Ovary (tissue), 9 donors: Measurements from ENCODE around the gene TCF7. TPM values are rescaled to one million over a fixed set of nuclear protein-coding genes. Genes with fewer than 3 reads are reported as not detected.

Source experiments
- DNase-seq, 5 donors: peaks; one replicate each; pipeline ENCODE4 v3.0.0-alpha.2; 2019 to 2020
- H3K27ac ChIP-seq, 2 donors: fragments of 200-600 bp; one replicate each; pipeline versions ENCODE4 v1.5.1 to v1.8.0; 2019 to 2022
- H3K27me3 ChIP-seq: fragments of 200-600 bp; one replicate; pipeline ENCODE4 v1.8.0; 2022
- H3K36me3 ChIP-seq: fragments of 200-600 bp; sonication (generic); one replicate; pipeline ENCODE4 v1.5.1; 2019
- H3K4me1 ChIP-seq: one replicate; pipeline ENCODE4 v1.8.1; 2013; ENCODE audit warnings: mild to moderate bottlenecking, moderate library complexity; ENCODE audit not compliant: insufficient read depth
- H3K4me3 ChIP-seq: fragments of 200-600 bp; sonication (generic); one replicate; pipeline ENCODE4 v1.5.1; 2017
- H3K9me3 ChIP-seq, 2 donors: fragments of 200-600 bp in 1 of 2; sonication (generic) in 1 of 2; one replicate each; pipeline versions ENCODE4 v1.5.1 to v1.8.1; 2013 to 2019; ENCODE audit warnings: mild to moderate bottlenecking in 1 of 2, moderate library complexity in 1 of 2
- CTCF ChIP-seq, 3 donors: fragments of 450-650 bp in 2 of 3; fragments of 200-600 bp in 1 of 3; IDR thresholded peaks; one replicate each; pipeline versions ENCODE4 v1.5.1 to v1.8.0; 2016 to 2022; ENCODE audit warnings: antibody characterized with exemption in 3 of 3, mild to moderate bottlenecking in 1 of 3
- EP300 ChIP-seq: sonication (generic); formaldehyde crosslinking; IDR thresholded peaks from one replicate; pipeline ENCODE4 v1.6.1; 2017; ENCODE audit warnings: antibody characterized with exemption
- POLR2A ChIP-seq: fragments of 450-650 bp; IDR thresholded peaks from one replicate; pipeline ENCODE4 v1.6.1; 2017; ENCODE audit warnings: antibody characterized with exemption, mild to moderate bottlenecking, moderate library complexity
- WGBS, 3 donors: extraction: QIAGEN DNeasy Blood & Tissue Kit in 1 of 3; methylation state at CpG; one replicate each; pipeline versions ENCODE4 v1.1.5 to v1.1.7; 2013 to 2017; 5-methylcytosine and 5-hydroxymethylcytosine counted together
- intact Hi-C, 4 donors: fragments of 100-400 bp; cut with DNase I; formaldehyde crosslinking; loops; one replicate each; pipeline versions ENCODE4 v1.11.0 to v1.15.1; 2022 to 2023
- polyA plus RNA-seq, 2 donors: library from polyadenylated mRNA; stranded (reverse); fragments of 200-250 nt in 1 of 2; fragments of 350-450 nt in 1 of 2; fragmentation: Illumina TruSeq in 1 of 2; extraction: RNeasy Lipid Tissue Mini Kit (QIAGEN cat#74804) in 1 of 2; gene quantifications; one replicate each; pipeline ENCODE4 v1.2.3, GENCODE V29; 2013 to 2014
- total RNA-seq, 7 donors: library from RNA; depleted of rRNA in 2 of 7; stranded (reverse); fragments of >200 nt in 2 of 7; fragmentation: NEBNext Ultra II Directional in 3 of 7; extraction: Animal tissue kit (Norgen Biotek cat#: 25700) in 3 of 7; gene quantifications; one replicate each; pipeline versions ENCODE4 v1.1.0 to v1.2.4, GENCODE V29; 2016 to 2023
- donor health status: DM: no; HTN: no; CAD: no; lungs with moderate emphysema.
- donor health status: DM: no; HTN: no; CAD: no.
- donor health status: Bipolar disorder and iron deficiency.
- donor health status: DM: yes; HTN: yes; CAD: no.
- donor health status: DM: no; HTN: no; CAD: no.
- donor health status: DM: yes; HTN: yes; CAD: no.

Gene TCF7
- total and polyA plus RNA-seq, 9 donors, result 1.7 to 15.2 (median 4.0) TPM

GRCh38 chr5:134084570-134084969, 29.9 kb upstream of the TCF7 start:
- no peaks in the 10 kb centered on the region for H3K36me3 ChIP-seq
- no peak for TF ChIP-seq EP300
- no peak for TF ChIP-seq POLR2A
- TF ChIP-seq CTCF (IDR thresholded peaks at IDR 0.05), result no peak
- no peak for DNase-seq
- no peaks in the 10 kb centered on the region for H3K9me3 ChIP-seq
- H3K27me3 ChIP-seq, result no peaks in the 10 kb centered on the region
- WGBS, 3 donors, result 48 to 83% (median 69%) methylated on average over 2 of the region's 2 CpGs
- no peak overlapping the region for H3K27ac ChIP-seq
- no peaks in the 10 kb centered on the region for H3K4me1 ChIP-seq
- no peak overlapping the region for H3K4me3 ChIP-seq
- intact Hi-C loops, result no loop called here

GRCh38 chr5:134085411-134085810, 29.1 kb upstream of the TCF7 start:
- Histone ChIP-seq H3K27me3 (no peaks in the 10 kb centered on the region), H3K4me1 (no peaks in the 10 kb centered on the region), H3K27ac (no peak overlapping the region), H3K4me3 (no peak overlapping the region), H3K36me3 (no peaks in the 10 kb centered on the region), H3K9me3 (no peaks in the 10 kb centered on the region)
- intact Hi-C loops, result no loop called here
- 80 to 88% (median 86%) methylated on average over 6 of the region's 6 CpGs for WGBS, 3 donors
- no peak for TF ChIP-seq EP300
- no peak for TF ChIP-seq POLR2A
- TF ChIP-seq CTCF (IDR thresholded peaks at IDR 0.05), result no peak
- no peak for DNase-seq

GRCh38 chr5:134086225-134086942, 28.1 kb upstream of the TCF7 start:
- TF ChIP-seq CTCF (IDR thresholded peaks at IDR 0.05) (no peak), POLR2A (no peak), EP300 (no peak)
- H3K4me3 ChIP-seq, result no peak overlapping the region
- no peaks in the 10 kb centered on the region for H3K27me3 ChIP-seq
- H3K9me3 ChIP-seq, result no peaks in the 10 kb centered on the region
- no peaks in the 10 kb centered on the region for H3K36me3 ChIP-seq
- 64 to 71% (median 68%) methylated on average over 8 of the region's 8 CpGs for WGBS, 3 donors
- no peak overlapping the region for H3K27ac ChIP-seq
- no peaks in the 10 kb centered on the region for H3K4me1 ChIP-seq
- no peak for DNase-seq
- intact Hi-C loops, result no loop called here

GRCh38 chr5:134086943-134087305, 27.6 kb upstream of the TCF7 start:
- WGBS, 3 donors, result 90 to 95% (median 92%) methylated on average over 12 of the region's 12 CpGs
- no peaks in the 10 kb centered on the region for H3K4me1 ChIP-seq
- TF ChIP-seq POLR2A, result no peak
- H3K27ac ChIP-seq, result no peak overlapping the region
- H3K36me3 ChIP-seq, result no peaks in the 10 kb centered on the region
- H3K9me3 ChIP-seq, result no peaks in the 10 kb centered on the region
- H3K4me3 ChIP-seq, result no peak overlapping the region
- intact Hi-C loops, result no loop called here
- no peaks in the 10 kb centered on the region for H3K27me3 ChIP-seq
- DNase-seq, result no peak

GRCh38 chr5:134088291-134088690, 26.2 kb upstream of the TCF7 start:
- Histone ChIP-seq H3K27me3 (no peaks in the 10 kb centered on the region), H3K4me1 (no peaks in the 10 kb centered on the region), H3K4me3 (no peak overlapping the region), H3K27ac (no peak overlapping the region), H3K36me3 (no peaks in the 10 kb centered on the region), H3K9me3 (no peaks in the 10 kb centered on the region)
- DNase-seq, result no peak
- no peak for TF ChIP-seq EP300
- no peak for TF ChIP-seq POLR2A
- no peak for TF ChIP-seq CTCF (IDR thresholded peaks at IDR 0.05)
- intact Hi-C loops, result no loop called here
